ENCODE data around the gene EGFL8.

DNA sequence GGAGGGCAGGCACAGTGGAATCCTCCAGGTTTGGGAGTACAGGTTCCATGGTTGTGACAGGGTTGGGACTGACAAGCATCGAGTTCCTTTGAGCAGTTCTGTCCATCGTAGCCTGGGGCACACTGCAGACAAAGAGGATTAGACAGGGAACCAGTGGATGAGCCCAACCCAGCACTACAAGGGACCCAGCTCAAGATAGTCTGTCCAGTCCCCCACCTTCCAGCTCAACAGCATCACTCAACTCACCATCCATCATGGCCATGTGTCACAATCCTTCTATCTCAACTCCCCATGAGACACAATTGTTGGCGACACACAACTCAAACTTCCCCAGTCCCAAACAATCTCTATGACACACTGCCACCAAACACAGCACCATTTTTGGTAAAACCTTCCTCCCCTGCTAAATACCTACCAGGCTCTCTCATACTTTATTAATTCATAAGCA lies 39.9 kb downstream of the EGFL8 start:
- TF ChIP-seq, protein P1, sequence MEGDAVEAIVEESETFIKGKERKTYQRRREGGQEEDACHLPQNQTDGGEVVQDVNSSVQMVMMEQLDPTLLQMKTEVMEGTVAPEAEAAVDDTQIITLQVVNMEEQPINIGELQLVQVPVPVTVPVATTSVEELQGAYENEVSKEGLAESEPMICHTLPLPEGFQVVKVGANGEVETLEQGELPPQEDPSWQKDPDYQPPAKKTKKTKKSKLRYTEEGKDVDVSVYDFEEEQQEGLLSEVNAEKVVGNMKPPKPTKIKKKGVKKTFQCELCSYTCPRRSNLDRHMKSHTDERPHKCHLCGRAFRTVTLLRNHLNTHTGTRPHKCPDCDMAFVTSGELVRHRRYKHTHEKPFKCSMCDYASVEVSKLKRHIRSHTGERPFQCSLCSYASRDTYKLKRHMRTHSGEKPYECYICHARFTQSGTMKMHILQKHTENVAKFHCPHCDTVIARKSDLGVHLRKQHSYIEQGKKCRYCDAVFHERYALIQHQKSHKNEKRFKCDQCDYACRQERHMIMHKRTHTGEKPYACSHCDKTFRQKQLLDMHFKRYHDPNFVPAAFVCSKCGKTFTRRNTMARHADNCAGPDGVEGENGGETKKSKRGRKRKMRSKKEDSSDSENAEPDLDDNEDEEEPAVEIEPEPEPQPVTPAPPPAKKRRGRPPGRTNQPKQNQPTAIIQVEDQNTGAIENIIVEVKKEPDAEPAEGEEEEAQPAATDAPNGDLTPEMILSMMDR (IDR thresholded peaks at IDR 0.05; ENCODE audit: low read depth, low read length): no peak
- TF ChIP-seq EZH2phosphoT487 (IDR thresholded peaks at IDR 0.05; ENCODE audit: low read depth): no peak
